Left cardiac atrium (tissue), 4 donors: Measurements from ENCODE around the gene UBXN6. TPM values are rescaled to one million over a fixed set of nuclear protein-coding genes. Genes with fewer than 3 reads are reported as not detected.

Experiments
- ATAC-seq, 2 donors: fragments of 200-7000 bp; cut with Tn5 transposase; one replicate each; pipeline ENCODE4 v1.9.1; 2020; ENCODE audit warnings: mild to moderate bottlenecking in 2 of 2, moderate library complexity in 2 of 2
- DNase-seq: peaks from one replicate; pipeline ENCODE4 v3.0.0-alpha.2; 2020
- intact Hi-C, 2 donors: fragments of 100-400 bp; cut with DNase I; formaldehyde crosslinking; loops; one replicate each; pipeline versions ENCODE4 v1.14.1 to v1.15.1; 2022 to 2023
- total RNA-seq, 2 donors: library from RNA; stranded (reverse); fragmentation: NEBNext Ultra II Directional; extraction: Animal tissue kit (Norgen Biotek cat#: 25700); gene quantifications; one replicate each; pipeline ENCODE4 v1.2.1, GENCODE V29; 2021
- donor health status: DM: no; HTN: yes; CAD: no.
- donor health status: DM: no; HTN: yes; CAD: no; lungs with severe emphysema.
- donor health status: DM: yes; HTN: yes; CAD: no.
- donor health status: Dilated cardiomyopathy.

UBXN6 gene
- total RNA-seq, 2 donors from 2014 or later: 96.9 to 101 TPM

GRCh38 chr19:4444765-4445741 is 12.5 kb downstream of the UBXN6 start:
- no peak for DNase-seq
- intact Hi-C loops: no loop called here
- peak in 1 of 2 donors; percentile 16 for ATAC-seq

GRCh38 chr19:4443966-4444764 is 13.4 kb downstream of the UBXN6 start:
- intact Hi-C loops: no loop called here
- ATAC-seq: no peak

GRCh38 chr19:4443188-4443587 is 14.4 kb downstream of the UBXN6 start:
- intact Hi-C loops: no loop called here
- DNase-seq: no peak
- ATAC-seq: no peak

More at GRCh38 chr19:4443966-4444764, 13.4 kb downstream of the UBXN6 start:
- no peak for DNase-seq

GRCh38 chr19:4442819-4443146 is 14.8 kb downstream of the UBXN6 start:
- ATAC-seq (no peak), DNase-seq (no peak)
- intact Hi-C loops: no loop called here

GRCh38 chr19:4441994-4442818 is 15.4 kb downstream of the UBXN6 start:
- intact Hi-C loops: no loop called here
- DNase-seq (no peak), ATAC-seq (no peak)

GRCh38 chr19:4439243-4439642 is 18.4 kb downstream of the UBXN6 start:
- intact Hi-C loops: no loop called here
- DNase-seq: no peak

GRCh38 chr19:4437103-4437502 is 20.5 kb downstream of the UBXN6 start:
- DNase-seq: no peak
- intact Hi-C loops: no loop called here
- ATAC-seq: no peak

More at GRCh38 chr19:4439243-4439642, 18.4 kb downstream of the UBXN6 start:
- ATAC-seq: peak; percentile 22 to 50

GRCh38 chr19:4436231-4436630 is 21.4 kb downstream of the UBXN6 start:
- intact Hi-C loops: no loop called here
- DNase-seq: no peak
- ATAC-seq: no peak

GRCh38 chr19:4434391-4434790 is 23.2 kb downstream of the UBXN6 start:
- intact Hi-C loops: no loop called here
- no peak for ATAC-seq
- no peak for DNase-seq

- intact Hi-C loops: no loop called here
- ATAC-seq (no peak), DNase-seq (no peak)
Observed at GRCh38 chr19:4432918-4433506, 24.6 kb downstream of the UBXN6 start.

- no peak for DNase-seq
- intact Hi-C loops: no loop called here
- peak; percentile 61 to 71 for ATAC-seq
Observed at GRCh38 chr19:4431808-4432674, 25.6 kb downstream of the UBXN6 start.

GRCh38 chr19:4431296-4431695 is 26.3 kb downstream of the UBXN6 start:
- ATAC-seq: no peak
- intact Hi-C loops: no loop called here

GRCh38 chr19:4430760-4431159 is 26.8 kb downstream of the UBXN6 start:
- no peak for DNase-seq
- intact Hi-C loops: no loop called here
- peak; percentile 44 for ATAC-seq

More at GRCh38 chr19:4431296-4431695, 26.3 kb downstream of the UBXN6 start:
- no peak for DNase-seq

- DNase-seq (no peak), ATAC-seq (no peak)
- intact Hi-C loops: no loop called here
Observed at GRCh38 chr19:4429771-4430171, 27.8 kb downstream of the UBXN6 start.

- intact Hi-C loops: no loop called here
- ATAC-seq: no peak
Observed at GRCh38 chr19:4429256-4429655, 28.3 kb downstream of the UBXN6 start.

GRCh38 chr19:4428326-4428975 is 29.1 kb downstream of the UBXN6 start:
- ATAC-seq (no peak), DNase-seq (no peak)
- intact Hi-C loops: no loop called here

More at GRCh38 chr19:4429256-4429655, 28.3 kb downstream of the UBXN6 start:
- DNase-seq: no peak

- ATAC-seq: no peak
- intact Hi-C loops: no loop called here
- no peak for DNase-seq
Observed at GRCh38 chr19:4425537-4425936, 32.1 kb downstream of the UBXN6 start.
